Measurements from ENCODE around the gene RPL38.

DNA sequence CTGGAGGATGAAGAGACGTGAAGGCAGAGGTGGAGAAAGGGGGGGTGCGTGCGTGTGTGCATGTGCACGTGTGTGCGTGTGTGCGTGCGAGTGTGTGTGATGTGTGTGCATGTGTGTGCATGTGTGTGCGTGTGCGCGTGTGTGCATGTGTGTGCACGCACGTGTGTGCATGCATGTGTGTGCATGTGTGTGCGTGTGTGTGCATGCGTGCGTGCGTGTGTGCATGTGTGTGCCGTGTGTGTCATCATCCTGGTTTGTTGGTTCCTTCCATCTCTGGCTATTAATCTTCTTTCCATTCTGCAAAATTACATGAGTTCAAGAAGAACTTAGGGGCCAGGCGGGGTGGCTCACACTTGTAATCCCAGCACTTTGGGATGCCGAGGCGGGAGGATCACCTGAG is 17.0 kb upstream of the RPL38 start:
- no peak for TF ChIP-seq EZH2 (IDR thresholded peaks at IDR 0.05; ENCODE audit: borderline replicate concordance, insufficient read depth, low read depth, low read length, poor library complexity, severe bottlenecking)
- TF ChIP-seq CTCF (IDR thresholded peaks at IDR 0.05) = no peak
